ENCODE results near the gene SMYD5.

The SMYD5 gene

DNA sequence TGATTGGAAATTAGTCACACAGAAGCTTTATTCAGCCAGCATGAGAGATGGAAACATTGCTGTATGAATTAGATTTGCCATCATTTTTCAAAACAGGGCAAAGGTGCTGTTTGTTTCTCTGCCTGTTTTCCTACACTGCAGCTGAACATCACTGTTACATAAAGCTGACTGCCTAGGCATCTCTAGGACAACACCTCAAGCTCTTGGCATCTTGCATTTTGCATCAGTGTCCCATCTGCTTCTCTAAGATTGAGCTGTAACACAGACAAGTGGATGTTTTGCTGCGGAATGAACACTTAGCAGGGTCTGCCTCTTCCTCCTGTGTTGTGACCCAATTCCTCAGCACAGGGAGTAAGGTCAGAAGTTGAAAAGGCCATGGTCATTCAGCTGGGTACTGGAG, 24.9 kb downstream of the SMYD5 start:
- no peak for DNase-seq (ENCODE audit: low read depth in 2 of 2)

DNA sequence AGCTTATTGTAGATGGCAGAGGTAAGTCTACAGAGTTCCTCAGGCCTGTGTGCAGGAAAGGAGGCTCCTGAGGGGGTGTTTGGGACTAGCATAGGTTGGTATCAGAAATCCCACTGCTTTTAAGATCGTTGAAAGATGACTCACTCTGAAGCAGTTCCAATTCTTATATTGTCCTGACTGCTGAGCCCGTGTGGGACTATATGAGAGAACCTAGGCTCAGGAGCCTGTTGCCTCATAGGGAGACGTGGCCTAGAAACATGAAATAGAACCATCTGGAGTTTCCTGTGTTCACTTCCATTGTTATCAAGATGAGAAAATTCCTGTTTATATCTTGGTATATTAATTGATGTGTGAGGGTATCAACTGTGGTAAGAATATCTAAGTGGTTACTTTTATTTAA, 25.7 kb downstream of the SMYD5 start:
- no peak for DNase-seq (ENCODE audit: low read depth in 2 of 2)

DNA sequence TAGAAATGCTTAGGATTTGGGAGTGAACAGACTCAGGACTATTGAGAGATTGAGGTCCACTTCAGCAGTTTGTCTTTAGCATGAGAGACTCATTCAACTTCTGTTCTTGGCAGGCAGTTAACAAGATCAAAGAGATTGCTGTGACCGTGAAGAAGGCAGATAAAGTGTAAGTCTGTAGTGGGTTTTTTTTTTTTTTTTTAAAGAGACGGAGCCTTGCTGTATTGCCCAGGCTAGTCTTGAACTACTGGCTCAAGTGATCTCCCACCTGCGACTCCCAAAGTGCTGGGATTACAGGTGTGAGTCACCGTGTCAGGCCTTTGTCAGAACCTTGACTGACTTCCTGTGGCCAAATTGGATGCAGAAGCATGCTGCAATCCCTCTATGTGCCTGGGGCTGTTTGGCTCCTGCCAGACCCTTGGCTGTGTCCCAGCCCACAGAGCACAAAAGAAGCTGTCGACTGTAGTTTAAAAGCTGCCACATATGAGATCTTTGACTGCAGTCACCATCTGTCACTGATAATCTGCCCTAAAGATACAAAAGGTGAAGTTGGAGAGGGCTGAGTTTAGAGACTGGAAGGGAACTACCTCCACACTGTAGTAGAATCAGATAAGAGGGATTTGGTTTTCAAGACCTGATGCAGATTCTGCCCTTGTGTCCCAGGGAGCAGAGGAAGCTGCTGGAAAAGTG, 30.0 kb downstream of the SMYD5 start:
- no peak for DNase-seq (ENCODE audit: low read depth in 2 of 2)

DNA sequence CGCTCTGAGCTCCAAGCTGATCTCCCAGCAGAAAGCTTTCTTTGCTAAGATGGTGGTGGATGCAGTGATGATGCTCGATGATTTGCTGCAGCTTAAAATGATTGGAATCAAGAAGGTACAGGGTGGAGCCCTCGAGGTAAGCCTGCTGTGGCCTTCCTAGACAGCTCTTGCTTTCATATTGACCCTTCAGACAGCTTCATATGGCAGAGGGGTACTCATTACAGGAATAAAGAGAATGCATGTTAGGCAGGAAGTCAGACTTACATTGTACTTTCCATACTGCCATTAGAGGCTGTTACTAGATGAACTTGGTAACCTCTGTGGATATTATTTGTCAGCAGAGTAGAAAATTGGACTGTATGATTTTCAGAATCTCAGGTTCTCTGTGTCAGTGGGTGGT, 30.5 kb downstream of the SMYD5 start:
- no peak for DNase-seq (ENCODE audit: low read depth in 2 of 2)

DNA sequence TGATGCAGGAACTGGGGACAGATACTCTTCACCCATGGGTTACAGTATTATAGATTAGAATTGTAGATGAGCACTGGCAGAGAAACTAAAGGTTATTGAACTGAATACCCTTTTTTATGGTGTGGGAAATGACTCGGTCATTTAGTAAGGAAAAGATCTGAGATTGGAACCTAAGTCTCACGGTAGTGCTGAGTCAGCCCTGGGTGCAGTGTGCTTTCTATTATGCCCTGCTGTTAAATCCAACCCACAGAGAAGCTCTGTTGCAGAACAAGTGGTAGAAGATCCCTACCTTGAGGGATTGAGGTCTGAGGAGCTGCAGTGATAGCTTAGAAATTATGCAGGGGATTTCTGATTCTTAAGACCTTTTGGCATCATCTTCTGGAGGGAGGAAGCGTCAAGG, 32.8 kb downstream of the SMYD5 start:
- no peak for DNase-seq (ENCODE audit: low read depth in 2 of 2)

DNA sequence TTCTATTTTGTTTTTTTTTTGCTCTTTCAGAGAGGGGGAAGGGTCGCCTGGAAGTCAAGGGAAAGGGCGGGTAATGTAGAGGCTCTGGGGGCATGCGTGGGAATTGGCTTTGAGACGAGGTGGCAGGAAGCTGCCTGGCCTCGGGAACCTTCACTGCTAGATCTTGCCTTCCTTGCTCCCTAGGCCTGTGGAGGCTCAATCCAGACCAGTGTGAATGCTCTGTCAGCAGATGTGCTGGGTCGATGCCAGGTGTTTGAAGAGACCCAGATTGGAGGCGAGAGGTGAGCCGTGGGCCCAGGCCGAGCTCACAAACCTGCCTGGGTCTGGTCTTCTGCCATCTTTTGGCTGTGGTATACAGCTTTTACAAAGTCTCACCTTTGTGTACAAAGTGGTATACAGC, 35.6 kb downstream of the SMYD5 start:
- DNase-seq (ENCODE audit: low read depth in 2 of 2), result no peak

DNA sequence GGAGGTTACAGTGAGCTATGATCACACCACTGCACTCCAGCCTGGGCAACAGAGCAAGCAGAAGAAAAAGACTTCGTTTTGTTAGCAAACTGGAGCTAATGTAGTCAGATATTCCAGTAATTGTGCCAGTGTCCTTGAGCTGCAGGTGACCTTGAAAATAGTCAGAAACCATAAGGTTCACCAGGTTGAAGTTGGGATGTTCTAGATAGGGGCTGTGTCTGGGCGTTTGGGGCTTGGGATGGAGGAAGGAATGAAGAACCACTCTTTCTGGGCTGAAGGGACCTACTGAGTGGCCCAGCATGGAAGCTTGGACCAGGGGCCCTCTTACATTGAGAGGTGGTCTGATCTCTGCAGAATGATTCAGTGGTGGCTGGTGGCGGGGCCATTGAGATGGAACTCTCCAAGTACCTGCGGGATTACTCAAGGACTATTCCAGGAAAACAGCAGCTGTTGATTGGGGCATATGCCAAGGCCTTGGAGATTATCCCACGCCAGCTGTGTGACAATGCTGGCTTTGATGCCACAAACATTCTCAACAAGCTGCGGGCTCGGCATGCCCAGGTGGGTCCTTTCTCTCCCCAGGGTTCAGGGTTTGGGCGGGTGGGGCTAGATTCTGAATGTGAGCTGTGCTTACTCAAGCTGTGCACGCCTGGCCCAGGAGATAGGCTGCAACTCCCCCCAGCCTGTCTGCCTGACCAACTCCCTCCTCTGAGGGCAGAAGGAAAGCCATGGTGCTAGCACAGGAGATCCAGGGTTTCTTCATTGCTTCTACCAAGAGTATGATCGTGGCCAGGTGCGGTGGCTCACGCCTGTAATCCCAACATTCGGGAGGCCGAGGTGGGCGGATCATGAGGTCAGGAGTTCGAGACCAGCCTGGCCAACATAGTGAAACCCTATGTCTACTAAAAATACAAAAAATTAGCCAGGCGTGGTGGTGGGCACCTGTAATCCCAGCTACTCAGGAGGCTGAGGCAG, 37.1 kb downstream of the SMYD5 start:
- no peak for DNase-seq (ENCODE audit: low read depth in 2 of 2)

DNA sequence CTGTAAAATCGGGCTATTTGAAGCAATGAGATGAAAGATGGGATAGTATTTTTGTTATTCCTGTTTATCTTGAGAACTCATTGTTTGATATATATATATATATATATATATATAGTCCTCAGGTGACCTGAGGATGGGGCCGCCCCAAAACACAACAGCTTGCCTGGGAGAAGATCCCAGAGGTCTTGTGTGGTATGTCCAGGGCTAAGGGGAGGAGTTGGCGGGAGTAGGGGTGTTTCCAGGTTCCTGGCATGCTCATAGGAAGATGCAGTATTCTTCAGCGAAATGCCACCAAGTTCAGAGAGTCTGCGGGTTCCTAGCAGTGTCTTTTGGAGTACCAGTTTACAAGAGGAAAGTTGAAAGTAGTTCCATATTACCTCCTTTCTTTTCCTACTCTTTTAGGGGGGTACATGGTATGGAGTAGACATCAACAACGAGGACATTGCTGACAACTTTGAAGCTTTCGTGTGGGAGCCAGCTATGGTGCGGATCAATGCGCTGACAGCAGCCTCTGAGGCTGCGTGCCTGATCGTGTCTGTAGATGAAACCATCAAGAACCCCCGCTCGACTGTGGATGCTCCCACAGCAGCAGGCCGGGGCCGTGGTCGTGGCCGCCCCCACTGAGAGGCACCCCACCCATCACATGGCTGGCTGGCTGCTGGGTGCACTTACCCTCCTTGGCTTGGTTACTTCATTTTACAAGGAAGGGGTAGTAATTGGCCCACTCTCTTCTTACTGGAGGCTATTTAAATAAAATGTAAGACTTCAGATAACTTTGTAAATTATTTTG, 38.4 kb downstream of the SMYD5 start:
- DNase-seq (ENCODE audit: low read depth in 2 of 2), result no peak

DNA sequence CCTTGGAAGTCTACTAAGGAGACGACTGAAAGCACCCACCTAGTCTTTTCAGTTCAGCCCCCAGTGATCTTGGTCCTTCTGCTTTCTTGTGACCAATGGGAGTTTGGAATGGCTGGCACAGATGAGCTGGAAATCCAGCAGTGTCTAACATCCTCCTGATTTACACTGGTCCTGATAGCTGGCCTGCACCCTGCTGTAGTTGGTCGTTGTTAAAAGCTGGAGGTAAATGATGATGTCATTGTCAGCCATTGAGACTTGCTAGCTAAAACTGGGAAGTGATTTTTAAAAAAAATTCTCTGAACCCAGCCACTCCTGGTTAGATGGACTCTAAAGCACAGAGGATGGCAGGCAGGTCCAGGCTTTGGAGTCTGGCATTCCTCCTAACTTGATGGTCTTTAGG, 39.4 kb downstream of the SMYD5 start:
- no peak for DNase-seq (ENCODE audit: low read depth in 2 of 2)

DNA sequence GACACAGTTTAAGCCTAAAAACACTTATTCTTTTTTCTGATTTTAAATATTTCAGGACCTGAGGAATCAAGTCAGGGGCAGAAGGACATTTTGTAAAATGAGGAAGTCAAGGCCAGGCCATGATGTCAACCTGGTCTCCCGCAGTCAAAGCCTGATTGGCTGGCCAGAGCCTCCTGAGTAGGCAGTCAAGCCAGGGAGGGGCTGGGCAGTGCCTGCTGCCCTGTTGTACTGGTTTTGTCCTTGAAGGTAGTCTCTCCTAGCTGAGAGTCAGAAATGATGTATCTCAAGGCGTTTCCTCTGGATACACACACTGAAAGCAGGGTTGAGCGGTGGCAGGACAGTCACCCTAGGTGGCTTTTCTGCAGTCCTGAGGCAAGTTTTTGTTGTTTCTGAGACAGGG, 39.9 kb downstream of the SMYD5 start:
- DNase-seq (ENCODE audit: low read depth in 2 of 2), result no peak

DNA sequence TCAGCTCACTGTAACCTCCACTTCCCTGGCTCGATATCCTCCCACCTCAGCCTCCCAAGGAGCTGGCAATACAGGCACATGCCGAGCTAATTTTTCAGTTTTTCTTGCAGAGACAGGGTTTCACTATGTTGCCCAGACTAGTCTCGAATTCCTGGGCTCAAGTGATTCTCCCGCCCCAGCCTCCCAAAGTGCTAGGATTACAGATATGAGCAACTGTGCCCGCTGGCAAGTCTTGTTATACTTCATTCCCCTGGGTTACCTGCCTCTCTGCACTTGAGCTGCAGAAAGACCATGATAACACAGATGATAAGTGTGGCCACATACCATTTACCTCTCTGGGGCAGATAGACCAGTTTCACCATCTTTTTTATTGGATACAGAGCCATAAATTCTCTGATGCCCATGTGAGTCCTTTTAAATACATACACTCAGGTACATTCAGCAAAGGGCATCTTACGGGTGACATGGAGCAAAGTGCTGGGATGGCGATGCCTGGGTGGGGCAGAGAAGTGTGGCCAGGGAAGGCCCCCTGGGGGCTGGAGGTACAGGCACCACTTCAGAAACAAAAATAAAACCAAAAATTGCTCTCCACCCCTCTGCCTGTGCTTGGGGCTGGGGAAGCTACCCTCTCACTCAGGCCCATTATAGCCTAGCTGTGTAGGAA, 40.4 kb downstream of the SMYD5 start:
- DNase-seq (ENCODE audit: low read depth in 2 of 2), result no peak

DNA sequence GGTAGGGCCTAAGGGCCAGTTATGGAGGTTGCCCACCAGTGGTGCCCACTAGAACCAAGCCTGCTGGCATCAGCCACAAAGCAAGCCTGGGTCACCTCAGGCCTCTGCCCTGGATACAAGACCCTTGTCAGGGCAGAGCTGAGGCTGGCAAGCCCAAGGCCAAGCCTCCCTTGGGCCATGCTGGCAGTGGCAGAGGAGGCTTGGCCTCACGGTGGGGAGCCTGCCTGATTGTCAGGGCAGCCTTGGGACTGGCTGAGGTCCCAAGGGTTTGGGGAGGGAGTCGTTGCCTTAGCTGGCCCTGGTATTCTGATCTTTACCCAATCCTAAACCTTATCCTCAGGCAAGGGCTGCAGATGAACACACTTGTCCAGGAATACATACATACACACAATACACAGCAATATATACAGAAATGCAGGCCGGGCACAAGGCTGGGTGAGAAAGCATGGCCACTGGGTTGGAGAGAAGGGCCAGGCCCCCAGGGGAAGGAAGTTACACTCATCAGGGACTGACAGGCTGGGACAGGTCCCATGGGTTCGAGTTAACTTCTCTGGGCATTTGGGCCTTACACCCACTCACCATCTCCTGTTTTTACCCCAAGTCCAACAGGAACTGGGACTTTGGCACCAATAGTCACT, 41.1 kb downstream of the SMYD5 start:
- no peak for DNase-seq (ENCODE audit: low read depth in 2 of 2)

DNA sequence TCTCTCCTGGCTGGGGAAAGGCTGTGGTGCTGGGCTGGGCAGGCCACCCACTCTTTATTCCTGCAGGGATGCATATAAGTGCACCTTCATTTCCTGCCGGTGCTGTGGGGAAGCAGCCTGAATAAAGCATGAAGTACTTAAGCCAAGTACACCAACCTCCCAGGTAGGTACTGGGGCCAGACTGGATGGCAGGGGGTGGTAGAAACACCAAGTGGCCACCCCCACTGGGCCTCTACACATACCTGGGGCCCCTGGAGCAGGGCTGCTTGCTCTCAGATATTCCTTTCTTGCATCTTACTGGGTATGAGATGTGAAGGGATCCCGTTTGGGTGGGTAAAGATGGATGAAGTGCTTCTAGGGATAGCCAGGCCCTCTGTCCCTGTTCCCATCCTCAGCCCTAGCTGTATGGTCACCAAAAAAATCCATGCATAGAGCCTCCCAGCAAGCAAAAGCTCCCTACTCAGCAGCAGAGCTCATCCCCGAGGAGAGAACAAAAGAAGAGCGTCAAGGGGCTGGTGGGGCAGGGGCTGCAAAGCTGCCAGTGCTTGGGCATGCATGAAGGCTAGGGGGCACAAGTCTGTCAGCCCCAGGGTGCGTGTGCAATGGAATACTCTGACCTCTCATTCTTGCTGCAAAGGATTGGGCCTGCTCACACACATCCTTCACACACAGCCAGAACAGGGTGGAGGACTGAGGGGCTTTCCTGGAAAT, 42.0 kb downstream of the SMYD5 start:
- no peak for DNase-seq (ENCODE audit: low read depth in 2 of 2)

DNA sequence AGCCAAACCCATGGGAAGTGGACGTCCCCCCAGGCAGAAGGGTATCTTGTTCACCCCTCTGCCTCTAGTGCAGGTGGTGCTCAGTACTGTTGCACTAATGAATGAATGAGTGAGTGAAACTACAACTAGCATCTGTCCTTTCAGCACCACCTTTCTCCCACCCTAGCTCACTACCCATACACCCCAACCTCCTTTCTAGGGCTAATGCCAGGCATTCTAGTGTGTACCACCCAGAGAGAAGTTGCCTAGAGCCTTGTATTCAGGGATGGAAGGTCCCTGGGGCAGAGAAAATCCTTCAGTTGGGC, 42.5 kb downstream of the SMYD5 start:
- DNase-seq (ENCODE audit: low read depth in 2 of 2), result no peak

DNA sequence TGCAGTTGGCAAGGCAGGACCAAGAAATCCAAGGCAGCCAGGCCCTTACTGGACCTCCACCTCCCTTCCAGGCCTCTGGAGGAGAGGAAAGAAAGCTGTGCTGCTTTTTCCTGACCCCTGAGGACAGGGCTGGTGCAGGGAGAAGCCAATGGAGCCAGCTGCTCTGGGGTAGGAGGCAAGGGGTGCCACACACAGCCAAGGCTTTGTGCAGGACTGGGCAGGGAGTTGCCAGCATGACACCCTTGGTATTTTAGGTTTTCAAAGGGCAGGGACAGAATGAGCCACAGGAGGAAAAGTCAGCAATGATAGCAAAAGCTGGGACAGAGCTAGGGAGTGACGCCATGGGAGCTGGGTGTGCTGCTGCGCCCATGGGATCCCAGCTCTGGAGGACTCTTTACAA, 43.0 kb downstream of the SMYD5 start:
- no peak for DNase-seq (ENCODE audit: low read depth in 2 of 2)

DNA sequence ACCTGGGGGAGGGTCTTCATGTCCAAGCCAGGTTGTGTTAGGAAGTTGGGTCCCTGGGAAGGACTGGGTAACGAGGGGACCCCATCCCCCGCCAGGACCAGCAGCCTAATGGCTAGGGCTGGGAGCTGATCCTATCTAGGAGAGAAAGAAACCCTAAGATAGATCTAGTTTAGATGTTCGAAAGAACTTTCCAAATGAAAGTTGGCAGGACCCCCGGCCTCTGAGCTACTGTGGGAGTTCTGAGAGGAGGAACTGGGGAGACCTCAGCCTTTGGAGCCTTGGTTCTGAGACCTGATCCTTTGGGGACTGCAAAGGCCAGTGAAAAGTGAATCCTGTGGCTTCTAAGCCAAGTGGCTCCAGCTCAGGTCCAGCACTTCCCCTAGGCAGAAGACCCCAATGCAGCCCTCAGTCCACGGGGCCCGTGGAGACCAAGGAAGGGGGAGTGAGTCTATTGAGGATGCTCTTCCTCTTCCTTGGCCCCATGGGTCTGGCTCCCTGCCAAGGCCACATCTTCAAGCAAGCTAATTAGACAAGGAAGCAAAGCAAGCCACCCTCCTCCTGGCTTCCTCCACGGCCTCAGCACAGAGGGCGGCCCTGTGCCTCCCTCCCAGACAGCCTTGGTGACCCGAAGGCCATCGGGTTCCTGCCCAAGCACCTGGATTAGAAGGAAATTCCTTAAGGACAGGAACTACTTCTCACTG, 43.5 kb downstream of the SMYD5 start:
- no peak for DNase-seq (ENCODE audit: low read depth in 2 of 2)

DNA sequence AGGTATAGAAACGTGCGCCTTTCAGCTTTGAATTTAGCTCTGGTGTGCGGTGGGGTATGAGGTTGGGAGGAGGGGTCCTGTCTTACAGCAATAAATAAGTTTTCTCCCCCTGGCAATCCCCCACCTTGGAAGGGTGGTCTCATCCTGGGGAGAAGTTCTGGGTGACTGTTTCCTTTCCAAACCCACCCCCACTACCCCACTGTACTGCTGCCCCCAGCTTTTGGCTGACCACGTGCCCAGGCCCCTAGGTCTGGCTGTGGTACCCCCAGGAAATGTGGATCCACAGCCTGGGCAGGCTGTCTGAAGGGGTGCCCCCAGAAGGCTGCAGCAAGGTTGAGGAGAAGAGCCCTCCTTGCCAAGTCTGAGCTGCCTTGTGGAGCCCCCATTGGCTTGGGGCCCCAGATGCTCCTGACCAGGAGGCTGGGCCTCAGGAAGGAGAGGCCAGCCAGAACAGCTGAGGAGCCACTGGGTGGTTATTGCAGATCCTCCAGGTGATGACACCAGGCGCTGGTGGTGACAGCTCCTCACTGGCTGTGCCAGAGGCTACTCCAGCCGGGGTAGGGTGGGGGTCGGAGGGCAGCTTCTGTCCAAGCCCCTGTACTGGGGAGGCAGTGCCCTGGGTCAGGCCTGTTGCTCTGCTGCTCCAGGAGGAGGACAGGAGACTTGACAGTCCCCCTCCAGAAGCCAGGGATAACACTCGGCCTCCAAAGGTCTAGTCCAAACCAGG, 44.3 kb downstream of the SMYD5 start:
- no peak for DNase-seq (ENCODE audit: low read depth in 2 of 2)

DNA sequence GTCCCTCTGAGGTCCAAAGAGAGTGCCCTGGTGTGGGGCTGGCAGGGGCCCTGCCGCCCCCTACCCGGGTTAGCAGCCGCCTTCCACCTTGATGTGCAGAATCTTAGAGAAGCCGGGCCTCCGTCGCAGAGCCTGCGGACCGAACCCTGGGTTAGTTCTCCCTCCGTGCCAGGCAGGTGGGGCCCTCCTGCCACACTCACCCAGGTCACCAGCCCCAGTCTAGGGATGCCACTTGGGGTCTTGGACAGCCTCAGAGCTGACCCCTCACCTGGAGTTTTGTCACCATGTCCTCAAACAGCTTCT, 44.8 kb downstream of the SMYD5 start:
- no peak for DNase-seq (ENCODE audit: low read depth in 2 of 2)

DNA sequence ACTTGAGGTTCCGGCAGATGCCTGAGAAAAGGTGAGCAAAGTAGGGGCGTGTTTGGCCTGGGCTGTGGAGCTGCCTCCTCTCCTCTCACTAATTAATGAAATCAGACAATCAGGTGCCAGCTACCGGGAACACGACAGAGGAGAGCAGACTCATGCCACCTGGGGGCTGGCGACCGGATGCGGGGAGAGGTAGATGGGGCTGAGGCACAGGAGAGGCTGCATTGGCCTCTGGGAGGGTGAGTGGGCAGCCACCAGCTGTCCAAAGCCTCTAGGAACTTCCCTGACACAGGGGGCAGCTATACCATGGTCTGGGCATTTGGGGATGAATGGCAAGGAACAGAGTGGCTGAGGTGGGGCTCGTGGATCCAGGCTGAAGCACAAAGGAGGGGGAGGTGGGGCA, 45.2 kb downstream of the SMYD5 start:
- DNase-seq (ENCODE audit: low read depth in 2 of 2), result no peak
